Uterus (tissue), 4 donors: ENCODE results near the gene GPR87. TPM values are rescaled to one million over a fixed set of nuclear protein-coding genes. Genes with fewer than 3 reads are reported as not detected.

Source experiments
- DNase-seq, 2 donors: peaks; one replicate each; pipeline ENCODE4 v3.0.0-alpha.2; 2019 to 2020
- H3K27ac ChIP-seq, 2 donors: fragments of 200-600 bp; sonication (generic); 1 replicate in 1 of 2; 2 replicates in 1 of 2; pipeline ENCODE4 v1.5.1; 2016 to 2018
- H3K27me3 ChIP-seq, 2 donors: fragments of 200-600 bp; sonication (generic); one replicate each; pipeline ENCODE4 v1.5.1; 2018 to 2019; ENCODE audit warnings: control low read depth in 1 of 2
- H3K36me3 ChIP-seq, 2 donors: fragments of 200-600 bp; sonication (generic); one replicate each; pipeline ENCODE4 v1.5.1; 2019; ENCODE audit warnings: control low read depth in 1 of 2
- H3K4me1 ChIP-seq, 2 donors: fragments of 200-600 bp; sonication (generic); one replicate each; pipeline ENCODE4 v1.5.1; 2018 to 2019; ENCODE audit warnings: control low read depth in 1 of 2
- H3K4me3 ChIP-seq, 2 donors: fragments of 200-600 bp; sonication (generic); 1 replicate in 1 of 2; 2 replicates in 1 of 2; pipeline ENCODE4 v1.5.1; 2018 to 2019; ENCODE audit warnings: mild to moderate bottlenecking in 1 of 2
- H3K9me3 ChIP-seq, 2 donors: fragments of 200-600 bp; sonication (generic); one replicate each; pipeline ENCODE4 v1.5.1; 2019; ENCODE audit warnings: control low read depth in 1 of 2
- POLR2A ChIP-seq, 2 donors: fragments of 450-650 bp; IDR thresholded peaks; one replicate each; pipeline ENCODE4 v1.6.1; 2016; ENCODE audit warnings: antibody characterized with exemption in 2 of 2, mild to moderate bottlenecking in 1 of 2, moderate library complexity in 1 of 2
- intact Hi-C: fragments of 100-400 bp; cut with DNase I; formaldehyde crosslinking; loops from one replicate; pipeline ENCODE4 v1.15.1; 2023; ENCODE audit warnings: low total_unique reads
- total RNA-seq, 4 donors: library from RNA; depleted of rRNA in 3 of 4; stranded (reverse); fragments of >200 nt in 3 of 4; gene quantifications; one replicate each; pipeline versions ENCODE4 v1.1.0 to v1.2.4, GENCODE V29; 2014 to 2023
- TF ChIP-seq, protein P1 (sequence below), 4 experiments: fragments of 200-600 bp in 2 of 4; fragments of 450-650 bp in 2 of 4; sonication (generic) in 2 of 4; IDR thresholded peaks; one replicate each; pipeline ENCODE4 v1.5.1; 2016 to 2019; ENCODE audit warnings: antibody characterized with exemption in 4 of 4, mild to moderate bottlenecking in 2 of 4, moderate library complexity in 1 of 4
- donor health status: DM: yes; HTN: yes; CAD: no.

The GPR87 gene
- total RNA-seq, 4 donors from 2014 or later = 0.21 TPM; not detected in 3

DNA sequence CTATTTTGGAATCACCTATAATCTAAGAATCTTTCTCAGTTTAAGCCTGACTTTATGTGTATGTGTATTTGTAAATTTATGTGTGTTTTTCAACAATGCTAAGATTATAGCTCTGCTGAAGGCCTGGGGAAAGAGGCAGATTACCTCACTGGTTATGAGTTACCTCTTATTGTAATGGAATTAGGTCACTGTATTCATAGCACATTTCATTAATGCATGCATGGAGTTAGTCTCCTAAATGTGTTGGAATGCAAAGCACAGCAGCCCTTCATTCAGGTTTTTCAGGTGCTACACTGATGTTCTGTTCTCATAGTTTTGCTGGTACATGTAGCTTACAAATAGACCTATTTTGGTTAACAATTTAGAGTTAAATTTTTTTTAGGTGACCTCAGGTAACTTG lies 9.5 kb downstream of the GPR87 start:
- intact Hi-C loops = no loop called here
- H3K27me3 ChIP-seq = no peaks in the 10 kb centered on the region
- H3K4me3 ChIP-seq = no peak overlapping the region
- H3K4me1 ChIP-seq = no peaks in the 10 kb centered on the region
- H3K9me3 ChIP-seq = no peaks in the 10 kb centered on the region
- H3K36me3 ChIP-seq = no peaks in the 10 kb centered on the region
- H3K27ac ChIP-seq = no peak overlapping the region
- TF ChIP-seq POLR2A (IDR thresholded peaks at IDR 0.05) = no peak
- TF ChIP-seq, protein P1, sequence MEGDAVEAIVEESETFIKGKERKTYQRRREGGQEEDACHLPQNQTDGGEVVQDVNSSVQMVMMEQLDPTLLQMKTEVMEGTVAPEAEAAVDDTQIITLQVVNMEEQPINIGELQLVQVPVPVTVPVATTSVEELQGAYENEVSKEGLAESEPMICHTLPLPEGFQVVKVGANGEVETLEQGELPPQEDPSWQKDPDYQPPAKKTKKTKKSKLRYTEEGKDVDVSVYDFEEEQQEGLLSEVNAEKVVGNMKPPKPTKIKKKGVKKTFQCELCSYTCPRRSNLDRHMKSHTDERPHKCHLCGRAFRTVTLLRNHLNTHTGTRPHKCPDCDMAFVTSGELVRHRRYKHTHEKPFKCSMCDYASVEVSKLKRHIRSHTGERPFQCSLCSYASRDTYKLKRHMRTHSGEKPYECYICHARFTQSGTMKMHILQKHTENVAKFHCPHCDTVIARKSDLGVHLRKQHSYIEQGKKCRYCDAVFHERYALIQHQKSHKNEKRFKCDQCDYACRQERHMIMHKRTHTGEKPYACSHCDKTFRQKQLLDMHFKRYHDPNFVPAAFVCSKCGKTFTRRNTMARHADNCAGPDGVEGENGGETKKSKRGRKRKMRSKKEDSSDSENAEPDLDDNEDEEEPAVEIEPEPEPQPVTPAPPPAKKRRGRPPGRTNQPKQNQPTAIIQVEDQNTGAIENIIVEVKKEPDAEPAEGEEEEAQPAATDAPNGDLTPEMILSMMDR (IDR thresholded peaks at IDR 0.05) = no peak
- DNase-seq = no peak

DNA sequence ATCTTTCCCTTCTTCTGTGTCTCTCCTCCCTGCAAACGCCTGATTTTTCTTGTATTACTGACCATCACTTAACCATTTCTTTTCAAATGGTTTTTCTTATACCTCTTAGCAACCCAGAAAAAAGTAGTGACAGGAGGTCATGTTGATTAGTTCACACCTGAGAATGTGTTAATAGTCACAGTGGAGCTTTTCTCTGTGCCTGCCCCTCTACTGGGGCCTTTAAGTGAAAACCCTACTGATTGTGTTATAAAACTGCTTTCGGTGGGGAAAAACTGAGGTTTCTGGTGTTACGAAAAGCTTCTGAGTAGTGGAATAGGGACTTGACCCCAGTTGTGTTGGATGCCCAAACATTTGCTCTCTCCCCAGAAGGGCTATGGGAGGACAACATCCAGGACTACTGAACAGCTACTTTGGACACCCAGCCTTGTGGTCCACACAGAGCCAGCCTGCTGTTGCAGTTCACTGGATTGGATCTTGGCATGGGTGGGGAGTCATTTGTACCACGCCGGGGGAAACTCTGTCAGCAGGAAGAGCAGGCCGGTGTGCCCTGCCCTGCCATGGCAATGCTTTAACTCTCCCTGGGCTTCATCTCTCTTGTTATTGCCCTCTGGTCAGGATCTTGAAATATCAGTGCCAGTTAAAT lies 10.3 kb downstream of the GPR87 start:
- no peaks in the 10 kb centered on the region for H3K9me3 ChIP-seq
- no peaks in the 10 kb centered on the region for H3K4me1 ChIP-seq
- intact Hi-C loops = no loop called here
- no peaks in the 10 kb centered on the region for H3K27me3 ChIP-seq
- H3K36me3 ChIP-seq = no peaks in the 10 kb centered on the region
- H3K4me3 ChIP-seq = no peak overlapping the region
- TF ChIP-seq, protein P1 (IDR thresholded peaks at IDR 0.05) = no peak
- TF ChIP-seq POLR2A (IDR thresholded peaks at IDR 0.05) = no peak
- H3K27ac ChIP-seq = no peak overlapping the region
- DNase-seq = no peak

DNA sequence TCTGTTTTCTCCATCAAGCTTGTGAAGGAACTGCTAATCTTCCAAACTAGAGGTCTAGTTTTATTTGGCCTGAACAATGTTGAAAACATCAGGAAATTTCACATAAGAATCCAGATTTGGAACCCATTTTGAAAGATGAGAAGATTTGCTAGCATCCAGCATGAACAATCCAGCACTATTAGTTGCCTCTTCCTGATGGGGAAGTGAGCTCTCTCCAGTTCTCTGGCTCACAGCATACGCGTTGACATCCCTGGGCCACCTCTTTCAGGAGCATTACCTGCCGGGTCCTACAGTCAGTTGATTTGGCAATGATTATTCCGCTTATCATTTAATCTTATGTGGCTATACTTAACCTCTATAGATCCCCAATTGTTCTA lies 10.9 kb downstream of the GPR87 start:
- intact Hi-C loops = no loop called here
- Histone ChIP-seq H3K9me3 (no peaks in the 10 kb centered on the region), H3K36me3 (no peaks in the 10 kb centered on the region), H3K27ac (peak overlapping the region in 1 of 2 donors; percentile 28), H3K4me3 (no peak overlapping the region), H3K4me1 (no peaks in the 10 kb centered on the region), H3K27me3 (no peaks in the 10 kb centered on the region)
- TF ChIP-seq, protein P1 (IDR thresholded peaks at IDR 0.05) = no peak
- no peak for TF ChIP-seq POLR2A (IDR thresholded peaks at IDR 0.05)
- DNase-seq = no peak

DNA sequence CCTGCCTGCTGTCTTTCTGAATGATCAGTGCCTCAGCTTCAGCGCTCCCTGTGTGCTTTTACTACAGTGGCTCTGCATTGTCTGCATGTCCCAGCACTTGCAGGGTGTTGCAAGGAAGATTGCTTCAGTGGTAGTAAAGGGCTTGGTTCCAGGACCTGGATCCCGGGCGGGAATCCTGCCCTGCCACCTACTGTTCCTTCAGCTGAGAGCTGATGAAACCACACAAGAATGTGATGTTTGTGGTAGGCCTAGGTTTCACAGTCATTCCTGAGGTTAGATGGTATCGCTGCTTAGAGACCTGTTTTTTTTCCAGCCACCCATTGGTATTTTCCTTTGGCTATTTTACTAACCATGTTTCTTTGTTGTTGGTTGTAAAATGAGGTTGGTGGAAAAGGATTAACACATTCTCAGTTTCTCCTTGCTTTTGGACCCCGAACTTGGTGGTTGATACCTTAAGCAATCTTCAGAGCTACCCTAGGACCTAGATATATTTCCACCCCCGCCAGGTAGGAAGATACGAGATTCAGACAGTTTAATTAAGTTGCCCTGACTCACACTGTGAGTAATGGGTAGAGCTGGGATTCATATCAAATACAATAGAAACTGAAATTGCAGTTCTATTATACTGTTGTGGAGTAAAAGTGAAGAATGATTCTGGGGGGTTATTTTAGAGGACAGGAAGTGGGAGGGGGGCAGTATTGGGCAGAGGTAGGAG lies 11.4 kb downstream of the GPR87 start:
- Histone ChIP-seq H3K9me3 (no peaks in the 10 kb centered on the region), H3K4me1 (no peaks in the 10 kb centered on the region), H3K27me3 (no peaks in the 10 kb centered on the region), H3K27ac (peak overlapping the region in 1 of 2 donors; percentile 28), H3K4me3 (no peak overlapping the region), H3K36me3 (no peaks in the 10 kb centered on the region)
- DNase-seq = peak; percentile 29 to 38
- intact Hi-C loops = no loop called here
- no peak for TF ChIP-seq POLR2A (IDR thresholded peaks at IDR 0.05)
- TF ChIP-seq, protein P1 (IDR thresholded peaks at IDR 0.05) = no peak

DNA sequence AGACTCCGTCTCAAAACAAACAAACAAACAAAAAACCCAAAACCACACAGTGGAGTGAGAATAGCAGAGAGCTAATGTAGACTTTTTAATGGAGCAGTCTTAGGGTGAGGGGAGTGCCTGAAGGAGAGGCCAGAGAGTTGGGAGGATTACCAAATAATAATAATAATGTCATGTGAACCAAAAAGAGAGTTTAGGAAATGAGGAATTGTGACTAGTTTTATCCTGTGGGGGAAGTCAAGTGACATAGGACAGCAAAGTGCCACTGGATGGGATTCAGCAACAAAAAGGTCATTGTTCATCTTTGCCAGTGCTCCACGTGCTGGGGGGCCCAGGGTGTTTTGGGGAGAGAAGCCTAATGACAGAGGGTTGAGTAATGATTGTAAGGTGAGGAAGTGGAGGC lies 12.9 kb downstream of the GPR87 start:
- H3K36me3 ChIP-seq = no peaks in the 10 kb centered on the region
- no peaks in the 10 kb centered on the region for H3K9me3 ChIP-seq
- H3K27me3 ChIP-seq = no peaks in the 10 kb centered on the region
- H3K4me3 ChIP-seq = no peak overlapping the region
- no peaks in the 10 kb centered on the region for H3K4me1 ChIP-seq
- DNase-seq = no peak
- no peak overlapping the region for H3K27ac ChIP-seq
- intact Hi-C loops = no loop called here
- TF ChIP-seq, protein P1 (IDR thresholded peaks at IDR 0.05) = no peak
- no peak for TF ChIP-seq POLR2A (IDR thresholded peaks at IDR 0.05)
